SK-N-SH (cell line): ENCODE data around the gene POU4F1. TPM values are rescaled to one million over a fixed set of nuclear protein-coding genes. Genes with fewer than 3 reads are reported as not detected.
A peak's percentile ranks its signal among the peaks of the same experiment; 100 is the strongest.

Experiments
- CTCF ChIA-PET: fragments of 300-600, 350-600 bp; formaldehyde crosslinking; extraction: SDS; loops from one replicate; lab custom pipeline; 2021; lab: Yijun Ruan, JAX
- POLR2A ChIA-PET: fragments of 350-600 bp; sonication (Branson Sonifier 250); formaldehyde crosslinking; extraction: SDS; loops from one replicate; lab custom pipeline; 2020; ENCODE audit warnings: antibody characterized with exemption, inconsistent platforms; lab: Yijun Ruan, JAX
- DNase-seq: peaks from one replicate; pipeline ENCODE4 v3.0.0; 2012
- H2AFZ ChIP-seq: fragments of 200-600 bp; sonication (generic); 2 replicates; pipeline ENCODE4 v1.8.1; 2016; ENCODE audit warnings: antibody characterized with exemption, mild to moderate bottlenecking, low read depth
- H3F3A ChIP-seq: fragments of 200-600 bp; sonication (generic); replicated peaks from 2 replicates; pipeline ENCODE3; 2016; ENCODE audit warnings: antibody characterized with exemption, mild to moderate bottlenecking; ENCODE audit not compliant: insufficient read depth
- H3K27ac ChIP-seq, 2 experiments: fragments of 200-500 bp in 1 of 2; fragments of 200-600 bp in 1 of 2; sonication (Bioruptor generic) in 1 of 2; sonication (generic), shearing (Covaris generic) in 1 of 2; 2 replicates each; pipeline versions ENCODE4 v1.5.1 to v1.6.1; 2014 to 2016; ENCODE audit warnings: low read depth in 2 of 2, inconsistent platforms in 1 of 2, low read length in 1 of 2, mild to moderate bottlenecking in 1 of 2, mixed read lengths in 1 of 2
- H3K27me3 ChIP-seq: fragments of 200-600 bp; sonication (generic), shearing (Covaris generic); 2 replicates; pipeline ENCODE4 v1.6.1; 2016; ENCODE audit warnings: mixed run types; ENCODE audit not compliant: insufficient read depth
- H3K36me3 ChIP-seq, 2 experiments: fragments of 200-500 bp in 1 of 2; fragments of 200-600 bp in 1 of 2; sonication (Bioruptor generic) in 1 of 2; sonication (generic) in 1 of 2; replicated peaks in 1 of 2; 2 replicates each; pipeline versions ENCODE3 to v1.5.1; 2014 to 2016; ENCODE audit warnings: low read length in 1 of 2, mild to moderate bottlenecking in 1 of 2; ENCODE audit not compliant: insufficient read depth in 2 of 2, control insufficient read depth in 1 of 2
- H3K4me1 ChIP-seq, 2 experiments: fragments of 200-500 bp in 1 of 2; fragments of 200-600 bp in 1 of 2; sonication (Bioruptor generic) in 1 of 2; sonication (generic), shearing (Covaris generic) in 1 of 2; 2 replicates each; pipeline versions ENCODE4 v1.5.1 to v1.6.1; 2014 to 2016; ENCODE audit warnings: low read depth in 1 of 2, low read length in 1 of 2, mixed run types in 1 of 2; ENCODE audit not compliant: insufficient read depth in 2 of 2, control insufficient read depth in 1 of 2
- H3K4me2 ChIP-seq: fragments of 200-600 bp; sonication (generic), shearing (Covaris generic); 2 replicates; pipeline ENCODE4 v1.6.1; 2017; ENCODE audit warnings: mixed run types
- H3K4me3 ChIP-seq, 2 experiments: fragments of 200-500 bp in 1 of 2; fragments of 200-600 bp in 1 of 2; sonication (Bioruptor generic) in 1 of 2; sonication (generic), shearing (Covaris generic) in 1 of 2; 2 replicates each; pipeline versions ENCODE4 v1.5.1 to v1.8.1; 2014 to 2016; ENCODE audit warnings: low read depth in 2 of 2, inconsistent platforms in 1 of 2, low read length in 1 of 2, mild to moderate bottlenecking in 1 of 2, mixed read lengths in 1 of 2, moderate library complexity in 1 of 2
- H3K79me2 ChIP-seq: fragments of 200-600 bp; sonication (generic); 2 replicates; pipeline ENCODE4 v1.8.1; 2017; ENCODE audit warnings: mild to moderate bottlenecking; ENCODE audit not compliant: insufficient read depth
- H3K9ac ChIP-seq: fragments of 200-600 bp; sonication (generic); 2 replicates; pipeline ENCODE4 v1.6.1; 2017; ENCODE audit warnings: mixed run types
- H3K9me2 ChIP-seq: fragments of 200-600 bp; sonication (generic); 2 replicates; pipeline ENCODE4 v1.6.1; 2017; ENCODE audit warnings: mixed run types
- H3K9me3 ChIP-seq: fragments of 200-600 bp; sonication (generic); 2 replicates; pipeline ENCODE4 v1.6.1; 2017; ENCODE audit warnings: mixed run types, mild to moderate bottlenecking, moderate library complexity
- H4K20me1 ChIP-seq: fragments of 200-600 bp; sonication (generic); 2 replicates; pipeline ENCODE4 v1.6.1; 2017; ENCODE audit warnings: mild to moderate bottlenecking, mixed run types; ENCODE audit not compliant: insufficient read depth
- CTCF ChIP-seq: fragments of 200-600 bp; sonication (generic); IDR thresholded peaks from 2 replicates; pipeline ENCODE4 v1.6.1; 2017; ENCODE audit warnings: antibody characterized with exemption, mild to moderate bottlenecking, moderate library complexity
- EZH2phosphoT487 ChIP-seq: fragments of 200-600 bp; sonication (generic); IDR thresholded peaks from 2 replicates; pipeline ENCODE4 v1.6.1; 2017; ENCODE audit warnings: low read depth, mixed run types, mild to moderate bottlenecking, antibody characterized with exemption, moderate library complexity, borderline replicate concordance
- FOXM1 ChIP-seq: IDR thresholded peaks from 2 replicates; pipeline ENCODE4 v1.4.0; 2012; ENCODE audit warnings: low read depth, mild to moderate bottlenecking
- JUND ChIP-seq: IDR thresholded peaks from 2 replicates; pipeline ENCODE4 v1.4.0; 2012
- MXI1 ChIP-seq: IDR thresholded peaks from 2 replicates; pipeline ENCODE4 v1.6.1; 2012; ENCODE audit warnings: mild to moderate bottlenecking, low read depth, low read length, improper control_type of control experiment
- NRF1 ChIP-seq: IDR thresholded peaks from 2 replicates; pipeline ENCODE4 v1.6.1; 2012; ENCODE audit warnings: low read depth, mild to moderate bottlenecking, low read length
- POLR2AphosphoS5 ChIP-seq: IDR thresholded peaks from 2 replicates; pipeline ENCODE4 v1.6.1; 2012; ENCODE audit warnings: low read depth, low read length
- RCOR1 ChIP-seq: fragments of 150-350 bp; IDR thresholded peaks from 2 replicates; pipeline ENCODE4 v1.6.1; 2017; ENCODE audit warnings: antibody characterized with exemption, low read length
- REST ChIP-seq: IDR thresholded peaks from 2 replicates; pipeline ENCODE4 v1.6.1; 2012; ENCODE audit warnings: mild to moderate bottlenecking, low read depth, low read length, moderate library complexity
- RFX5 ChIP-seq: IDR thresholded peaks from 2 replicates; pipeline ENCODE4 v1.6.1; 2012; ENCODE audit warnings: mild to moderate bottlenecking, improper control_type of control experiment, low read length
- RXRA ChIP-seq: IDR thresholded peaks from 2 replicates; pipeline ENCODE4 v1.4.0; 2012; ENCODE audit warnings: low read depth, mild to moderate bottlenecking, borderline replicate concordance
- SMC3 ChIP-seq: IDR thresholded peaks from 2 replicates; pipeline ENCODE4 v1.6.1; 2012; ENCODE audit warnings: low read depth, low read length, improper control_type of control experiment
- TCF12 ChIP-seq: IDR thresholded peaks from 2 replicates; pipeline ENCODE4 v1.4.0; 2012
- YY1 ChIP-seq: IDR thresholded peaks from 2 replicates; pipeline ENCODE4 v1.4.0; 2012; ENCODE audit warnings: low read depth, mild to moderate bottlenecking
- WGBS: methylation state at CpG from one replicate; pipeline ENCODE4 v1.1.6; 2017; ENCODE audit warnings: low lambda C conversion rate; 5-methylcytosine and 5-hydroxymethylcytosine counted together
- polyA plus RNA-seq, 3 experiments: library from polyadenylated mRNA; depleted of rRNA; stranded (reverse); fragments of >200 nt; gene quantifications; 2 replicates each; pipeline ENCODE4 v1.2.3, GENCODE V29; 2012
- TF ChIP-seq, protein P1 (sequence below): IDR thresholded peaks from 2 replicates; pipeline ENCODE4; 2012

The POU4F1 gene
- polyA plus RNA-seq, 1 of the 3 experiments (the other 2 are of a cell fraction), result not detected

GRCh38 chr13:78601124-78601873 lies 2.1 kb downstream of the POU4F1 start:
- Histone ChIP-seq H3K9ac (no peak overlapping the region), H3K27ac (no peak overlapping the region), H3F3A (peaks cover 4% of the 10 kb centered on the region), H3K79me2 (no peaks in the 10 kb centered on the region), H3K4me3 (no peak overlapping the region; a peak in 1 of 4 replicates), H3K36me3 (no peaks in the 10 kb centered on the region), H3K9me2 (no peaks in the 10 kb centered on the region), H2AFZ (no peak overlapping the region), H3K4me2 (no peak overlapping the region), H4K20me1 (no peaks in the 10 kb centered on the region), H3K27me3 (peaks cover 93% of the 10 kb centered on the region), H3K4me1 (peaks cover 0 to 17% of the 10 kb centered on the region in 2 experiments; a peak in 1 of 4 replicates), H3K9me3 (no peaks in the 10 kb centered on the region)
- ChIA-PET POLR2A (no interaction called here), CTCF (no interaction called here)
- peak; percentile 75; the same call in 1 of the 2 replicates for TF ChIP-seq EZH2phosphoT487
- TF ChIP-seq RXRA, result no peak
- peak; percentile 45 for DNase-seq
- WGBS, result 27% methylated on average over 36 of the region's 58 CpGs

GRCh38 chr13:78600280-78600883 lies 3.0 kb downstream of the POU4F1 start:
- H3K9me2 ChIP-seq, result no peaks in the 10 kb centered on the region
- H3K4me3 ChIP-seq, result no peak overlapping the region
- H3K36me3 ChIP-seq, result no peaks in the 10 kb centered on the region
- peaks cover 4% of the 10 kb centered on the region for H3F3A ChIP-seq
- no peak overlapping the region for H3K9ac ChIP-seq
- ChIA-PET POLR2A (no interaction called here), CTCF (interaction anchor here (1.9 kb wide), 1 partner anchor 360 kb away, joined by 6 read pairs; no protein-coding TSS in a partner anchor)
- H3K79me2 ChIP-seq, result no peaks in the 10 kb centered on the region
- no peaks in the 10 kb centered on the region for H4K20me1 ChIP-seq
- H3K9me3 ChIP-seq, result no peaks in the 10 kb centered on the region
- H3K4me2 ChIP-seq, result no peak overlapping the region
- H2AFZ ChIP-seq, result no peak overlapping the region
- peaks cover 92% of the 10 kb centered on the region for H3K27me3 ChIP-seq
- TF ChIP-seq RCOR1 (no peak), POLR2AphosphoS5 (no peak), YY1 (no peak), CTCF (no peak), NRF1 (no peak), RFX5 (no peak), SMC3 (no peak), JUND (no peak), MXI1 (no peak), TCF12 (no peak), REST (no peak), FOXM1 (no peak)
- TF ChIP-seq, protein P1, sequence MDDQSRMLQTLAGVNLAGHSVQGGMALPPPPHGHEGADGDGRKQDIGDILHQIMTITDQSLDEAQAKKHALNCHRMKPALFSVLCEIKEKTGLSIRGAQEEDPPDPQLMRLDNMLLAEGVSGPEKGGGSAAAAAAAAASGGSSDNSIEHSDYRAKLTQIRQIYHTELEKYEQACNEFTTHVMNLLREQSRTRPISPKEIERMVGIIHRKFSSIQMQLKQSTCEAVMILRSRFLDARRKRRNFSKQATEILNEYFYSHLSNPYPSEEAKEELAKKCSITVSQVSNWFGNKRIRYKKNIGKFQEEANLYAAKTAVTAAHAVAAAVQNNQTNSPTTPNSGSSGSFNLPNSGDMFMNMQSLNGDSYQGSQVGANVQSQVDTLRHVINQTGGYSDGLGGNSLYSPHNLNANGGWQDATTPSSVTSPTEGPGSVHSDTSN, result no peak
- WGBS, result 65% methylated on average over 13 of the region's 13 CpGs
- no peak for DNase-seq
- peaks cover 0 to 23% of the 10 kb centered on the region in 2 experiments; a peak in 1 of 4 replicates for H3K4me1 ChIP-seq
- H3K27ac ChIP-seq, result no peak overlapping the region
